Measurements from ENCODE around the gene TAT.

- TF ChIP-seq SPI1 (IDR thresholded peaks at IDR 0.05; ENCODE audit: low read depth, low read length) = no peak
- no peak for TF ChIP-seq POLR2AphosphoS5 (IDR thresholded peaks at IDR 0.05; ENCODE audit: low read depth, low read length)
- TF ChIP-seq POLR2A (IDR thresholded peaks at IDR 0.05; ENCODE audit: low read depth, low read length) = no peak
Measured at GRCh38 chr16:71574702-71575101, 2.2 kb downstream of the TAT start.

Measured in GM12891 (cell line).